HuH-7 (cell line): Measurements from ENCODE around the gene ABHD14A.

Source experiments
- DNase-seq: peaks from one replicate; pipeline ENCODE4 v3.0.0; 2011; ENCODE audit warnings: low spot score

The ABHD14A gene

GRCh38 chr3:51941463-51941797 lies 33.4 kb upstream of the ABHD14A start:
- peak; percentile 43 for DNase-seq

GRCh38 chr3:51941798-51942602 lies 32.9 kb upstream of the ABHD14A start, which contains the start of the genes PARP3 and RRP9:
Gene PARP3, plus strand, starts transcription at chr3:51942363. Its CDS starts 993 bp downstream, at chr3:51943356.
Gene RRP9, minus strand, starts transcription at chr3:51941904. Its CDS starts 37 bp downstream, at chr3:51941867.
- peak; percentile 99 for DNase-seq

GRCh38 chr3:51942603-51943450 lies 32.0 kb upstream of the ABHD14A start:
- DNase-seq = peak; percentile 55

GRCh38 chr3:51943451-51944391 lies 31.1 kb upstream of the ABHD14A start:
- DNase-seq = no peak

GRCh38 chr3:51944451-51945021 lies 30.3 kb upstream of the ABHD14A start:
- no peak for DNase-seq

GRCh38 chr3:51945031-51945840 lies 29.6 kb upstream of the ABHD14A start:
- no peak for DNase-seq

- no peak for DNase-seq
Observed at GRCh38 chr3:51945926-51946705, 28.7 kb upstream of the ABHD14A start.

DNA sequence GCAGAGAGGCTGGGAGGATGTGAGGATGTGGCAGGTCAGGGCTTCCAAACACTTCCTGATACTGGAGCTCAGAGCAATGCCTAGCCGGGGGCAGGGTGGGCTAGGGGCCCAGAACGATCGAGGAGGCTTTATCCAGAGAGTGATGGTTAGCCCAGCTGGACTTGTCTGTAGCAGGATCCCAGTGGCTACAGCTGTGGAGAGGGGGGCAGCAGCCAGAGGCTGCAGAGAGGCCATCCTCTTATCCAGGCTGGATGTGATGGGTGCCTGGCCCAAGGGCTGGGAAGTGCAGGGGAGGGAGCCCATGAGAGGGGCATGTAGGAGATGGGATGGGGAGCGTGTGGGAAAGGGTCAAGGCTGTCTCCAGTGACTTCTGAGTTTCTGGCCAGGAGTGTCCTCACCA lies 28.1 kb upstream of the ABHD14A start:
- no peak for DNase-seq

GRCh38 chr3:51947215-51947900 lies 27.5 kb upstream of the ABHD14A start:
- no peak for DNase-seq

GRCh38 chr3:51948016-51948580 lies 26.8 kb upstream of the ABHD14A start:
- DNase-seq = no peak

DNA sequence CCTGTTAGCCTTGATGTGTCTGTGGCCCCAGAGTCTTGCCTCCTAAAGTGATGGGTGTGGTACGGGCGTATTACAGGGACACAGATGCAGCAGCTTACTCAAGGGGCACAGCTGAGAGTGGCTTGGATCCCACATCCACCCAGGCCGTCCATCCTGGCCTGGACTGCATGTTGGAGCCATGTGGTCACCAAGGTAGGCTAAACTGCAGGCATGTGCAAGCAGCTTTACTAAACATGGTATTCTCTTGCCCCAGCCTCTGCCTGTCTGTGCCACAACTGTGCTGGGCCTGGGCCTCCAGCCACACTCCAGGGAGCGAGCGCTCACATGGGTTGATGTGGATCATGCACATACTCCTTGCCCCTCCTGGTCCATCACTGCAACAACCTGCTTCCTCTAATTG lies 25.7 kb upstream of the ABHD14A start:
- DNase-seq = no peak

GRCh38 chr3:51950899-51951298 lies 24.0 kb upstream of the ABHD14A start:
- DNase-seq = no peak

- no peak for DNase-seq
Observed at GRCh38 chr3:51953445-51953844, 21.4 kb upstream of the ABHD14A start.

DNA sequence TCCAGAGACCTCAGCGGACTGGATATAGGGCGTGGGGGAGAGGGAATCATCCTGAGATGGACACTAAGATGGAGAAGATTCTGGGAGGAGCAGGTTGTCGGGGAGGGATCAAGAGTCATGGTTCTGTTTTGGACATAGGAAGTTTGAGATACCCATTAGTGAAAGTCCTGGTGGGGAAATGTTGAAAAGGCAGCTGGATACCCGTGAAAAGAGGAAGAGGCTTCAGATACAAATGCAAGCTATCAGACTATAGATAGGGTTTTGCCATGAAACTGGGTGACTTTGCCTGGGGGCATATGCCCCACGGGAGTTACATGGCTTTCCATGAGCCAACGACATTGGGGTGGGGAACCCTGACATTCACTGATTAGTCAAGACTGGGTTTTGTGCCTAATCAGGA lies 20.8 kb upstream of the ABHD14A start:
- DNase-seq = no peak

GRCh38 chr3:51954713-51955112 lies 20.2 kb upstream of the ABHD14A start:
- no peak for DNase-seq

GRCh38 chr3:51955175-51955892 lies 19.5 kb upstream of the ABHD14A start, which contains the start of gene GPR62:
Gene GPR62, plus strand, starts transcription at chr3:51955381. Its CDS starts 272 bp downstream, at chr3:51955653.
- no peak for DNase-seq

- DNase-seq = no peak
Observed at GRCh38 chr3:51955893-51956770, 18.7 kb upstream of the ABHD14A start.
